SJSA1 (cell line): ENCODE data around the gene PRSS50. TPM values are rescaled to one million over a fixed set of nuclear protein-coding genes. Genes with fewer than 3 reads are reported as not detected.

ENCODE experiments used
- DNase-seq, 2 experiments: peaks; one replicate each; pipeline ENCODE4 v3.0.0-alpha.2; 2015 to 2020; ENCODE audit warnings: low spot score in 2 of 2, low read depth in 1 of 2
- H3K27ac ChIP-seq: fragments of 250-450 bp; sonication (Bioruptor Pico); 2 replicates; pipeline ENCODE4 v1.5.1; 2020; ENCODE audit warnings: mild to moderate bottlenecking, moderate library complexity
- H3K27me3 ChIP-seq: fragments of 250-450 bp; sonication (Bioruptor Pico); replicated peaks from 2 replicates; pipeline ENCODE4 v1.5.1; 2020; ENCODE audit warnings: mild to moderate bottlenecking, moderate library complexity
- H3K36me3 ChIP-seq: fragments of 250-450 bp; sonication (Bioruptor Pico); 2 replicates; pipeline ENCODE4 v1.5.1; 2020; ENCODE audit warnings: mild to moderate bottlenecking
- H3K4me1 ChIP-seq: fragments of 250-450 bp; sonication (Bioruptor Pico); replicated peaks from 2 replicates; pipeline ENCODE4 v1.6.1; 2021; ENCODE audit warnings: mild to moderate bottlenecking
- H3K4me3 ChIP-seq: fragments of 250-450 bp; sonication (Bioruptor Pico); 2 replicates; pipeline ENCODE4 v1.5.1; 2020; ENCODE audit warnings: mild to moderate bottlenecking
- H3K9me3 ChIP-seq: fragments of 250-450 bp; sonication (Bioruptor Pico); replicated peaks from 2 replicates; pipeline ENCODE4 v1.5.1; 2020; ENCODE audit warnings: mild to moderate bottlenecking
- total RNA-seq: library from RNA; depleted of rRNA; stranded (reverse); fragments of >200 nt; shearing (Covaris generic); gene quantifications from 2 replicates; pipeline ENCODE4 v1.2.3, GENCODE V29; 2014

The PRSS50 gene
- total RNA-seq, 1 experiment from 2014 or later: not detected

DNA sequence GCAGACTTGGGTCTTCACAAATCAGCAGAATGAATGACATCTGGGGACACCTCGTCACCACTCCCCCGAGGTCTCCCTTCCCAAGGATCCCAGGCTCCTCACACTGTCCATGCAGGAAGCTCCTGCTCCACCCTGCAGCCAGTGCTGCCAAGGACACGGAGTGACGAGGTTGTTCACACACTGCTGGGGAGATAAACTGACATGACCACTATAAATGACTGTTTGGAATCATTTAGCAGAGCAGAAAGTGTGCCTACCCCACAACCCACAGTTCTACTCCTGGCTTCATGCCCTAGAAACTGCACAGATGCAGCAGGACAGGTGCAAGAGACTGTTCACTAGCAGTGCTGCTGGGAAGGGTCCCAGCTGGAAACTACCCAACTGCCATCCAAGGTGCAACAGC, 19.7 kb upstream of the PRSS50 start:
- H3K27ac ChIP-seq: no peak overlapping the region
- H3K4me3 ChIP-seq: no peak overlapping the region
- H3K27me3 ChIP-seq: peaks cover 5% of the 10 kb centered on the region; the same call in 1 of the 2 replicates
- no peaks in the 10 kb centered on the region for H3K36me3 ChIP-seq
- no peaks in the 10 kb centered on the region for H3K4me1 ChIP-seq
- DNase-seq: no peak
- no peaks in the 10 kb centered on the region for H3K9me3 ChIP-seq

DNA sequence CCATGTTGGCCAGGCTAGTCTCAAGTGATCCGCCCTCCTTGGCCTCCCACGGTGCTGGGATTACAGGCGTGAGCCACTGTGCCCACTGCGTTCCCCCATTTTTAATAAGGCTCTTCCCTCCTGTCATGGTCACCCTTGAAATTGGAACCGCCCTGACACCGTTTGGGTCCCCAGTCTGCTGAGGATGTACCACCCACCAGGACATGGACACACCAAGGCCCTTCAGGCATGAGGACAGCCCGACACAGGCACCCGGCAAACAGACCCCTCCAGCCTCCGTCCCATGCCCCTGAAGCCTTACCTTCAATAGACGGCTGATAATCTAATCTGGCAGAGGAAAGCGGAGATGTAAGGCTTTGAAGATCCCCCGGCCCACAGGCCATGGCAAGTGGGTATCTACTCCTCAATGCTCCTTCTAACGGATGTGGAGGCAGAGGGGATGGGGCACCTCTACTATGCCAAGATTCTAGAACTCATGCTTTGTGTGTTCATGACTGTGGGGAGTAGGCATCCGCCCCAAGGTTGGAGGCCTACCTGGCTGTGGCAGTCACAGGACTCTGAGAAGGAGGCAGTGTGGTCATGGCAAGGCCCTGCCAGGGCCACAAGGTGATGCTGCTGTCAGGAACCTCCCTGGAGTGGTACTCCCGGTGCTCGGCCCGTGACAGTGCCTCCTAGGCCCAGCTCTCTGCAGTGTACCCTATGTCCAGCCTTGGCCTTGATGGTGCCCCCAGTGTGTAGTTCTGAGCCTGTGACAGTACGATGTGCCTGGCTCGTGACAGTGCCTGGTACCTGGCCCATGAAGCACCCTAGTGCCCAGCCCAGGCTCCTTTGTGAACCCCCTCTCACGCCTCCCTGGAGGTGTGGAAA, 18.6 kb upstream of the PRSS50 start:
- H3K27ac ChIP-seq: no peak overlapping the region
- H3K4me3 ChIP-seq: no peak overlapping the region
- H3K27me3 ChIP-seq: peaks cover 8% of the 10 kb centered on the region; the same call in 1 of the 2 replicates
- no peak for DNase-seq
- H3K9me3 ChIP-seq: no peaks in the 10 kb centered on the region
- H3K4me1 ChIP-seq: no peaks in the 10 kb centered on the region
- no peaks in the 10 kb centered on the region for H3K36me3 ChIP-seq

DNA sequence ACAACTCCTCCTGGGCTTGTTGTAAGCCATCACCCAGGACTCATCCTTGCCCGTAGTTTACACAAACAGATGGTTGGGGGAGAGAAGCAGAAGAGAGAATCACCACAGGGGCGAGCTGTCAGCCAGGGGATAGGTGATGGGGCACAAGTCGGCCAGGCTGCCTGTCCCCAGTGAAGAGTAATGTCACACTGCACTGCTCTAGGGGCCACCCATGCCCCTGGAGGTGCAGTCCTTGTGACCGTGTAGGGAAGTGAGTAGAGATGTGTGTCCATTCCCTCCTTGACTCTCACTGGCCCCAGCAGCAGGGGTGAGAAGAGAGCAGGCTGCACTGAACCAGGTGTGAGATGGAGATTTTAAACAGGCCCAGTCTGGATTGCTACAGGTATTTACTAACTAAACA, 17.1 kb upstream of the PRSS50 start:
- H3K4me1 ChIP-seq: no peaks in the 10 kb centered on the region
- no peaks in the 10 kb centered on the region for H3K36me3 ChIP-seq
- H3K27ac ChIP-seq: no peak overlapping the region
- no peak overlapping the region for H3K4me3 ChIP-seq
- H3K9me3 ChIP-seq: no peaks in the 10 kb centered on the region
- peaks cover 5% of the 10 kb centered on the region; the same call in 1 of the 2 replicates for H3K27me3 ChIP-seq
- DNase-seq: no peak

DNA sequence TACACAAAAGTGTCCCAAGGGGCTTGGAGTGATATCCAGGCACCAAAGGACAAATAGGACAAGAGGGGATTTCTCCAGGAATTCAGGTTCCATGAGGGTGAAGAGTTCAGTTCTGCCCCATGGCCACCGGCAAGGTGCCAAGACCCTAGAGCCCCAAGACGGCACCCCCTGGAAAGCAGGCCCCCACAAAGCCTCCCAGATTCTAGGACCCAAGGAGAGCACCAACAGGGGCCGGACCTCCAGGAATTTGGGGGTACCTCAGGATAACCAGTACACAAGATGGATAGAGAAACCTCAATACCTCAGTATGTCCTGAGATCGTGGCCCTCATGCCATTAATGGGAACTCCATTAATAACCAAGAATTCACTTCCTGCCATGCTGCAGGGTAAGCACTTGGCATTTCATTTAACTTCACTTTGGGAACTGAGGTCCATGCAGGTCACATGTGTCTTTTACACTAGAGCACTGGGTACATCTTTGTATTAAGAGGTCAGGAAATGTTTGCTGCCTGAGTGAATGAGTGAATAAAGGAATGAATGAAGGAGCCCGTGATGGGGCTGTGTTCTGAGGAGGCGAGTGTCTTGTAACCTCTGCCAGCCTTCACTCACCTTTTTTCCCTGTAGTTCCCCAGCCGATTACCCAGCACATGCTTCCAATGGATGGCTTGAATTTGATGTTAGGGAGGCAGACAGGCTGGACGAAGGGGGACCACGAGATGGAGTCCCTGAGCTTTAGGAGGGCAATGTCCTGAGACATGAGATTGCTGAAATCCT, 15.5 kb upstream of the PRSS50 start:
- Histone ChIP-seq H3K9me3 (no peaks in the 10 kb centered on the region), H3K27ac (no peak overlapping the region), H3K36me3 (no peaks in the 10 kb centered on the region), H3K4me1 (no peaks in the 10 kb centered on the region), H3K4me3 (no peak overlapping the region), H3K27me3 (0 out of 2 replicates have a peak, but pooled peaks cover 4% of the 10 kb centered on the region)
- DNase-seq: no peak

DNA sequence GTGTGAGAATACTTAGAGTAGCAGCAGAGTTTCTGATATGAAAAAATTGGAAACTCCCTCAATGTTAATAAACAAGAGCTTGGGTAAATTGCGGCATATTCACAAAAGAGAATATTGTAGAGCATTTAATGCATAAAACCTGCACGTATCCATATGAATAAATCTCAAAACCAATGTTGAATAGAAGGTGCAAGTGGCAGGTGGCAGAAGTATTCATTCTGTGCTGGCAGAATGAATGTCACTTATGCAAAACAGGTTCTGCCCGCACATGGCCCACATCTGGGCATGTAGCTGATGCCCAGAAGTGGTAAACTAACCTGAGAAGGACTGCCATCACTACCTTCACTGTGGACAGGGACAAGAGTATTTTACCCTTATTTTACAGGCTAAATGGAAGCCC, 14.1 kb upstream of the PRSS50 start:
- H3K4me3 ChIP-seq: no peak overlapping the region
- H3K36me3 ChIP-seq: no peaks in the 10 kb centered on the region
- H3K27ac ChIP-seq: no peak overlapping the region
- DNase-seq: no peak
- H3K9me3 ChIP-seq: no peaks in the 10 kb centered on the region
- 0 out of 2 replicates have a peak, but pooled peaks cover 4% of the 10 kb centered on the region for H3K27me3 ChIP-seq
- H3K4me1 ChIP-seq: no peaks in the 10 kb centered on the region

DNA sequence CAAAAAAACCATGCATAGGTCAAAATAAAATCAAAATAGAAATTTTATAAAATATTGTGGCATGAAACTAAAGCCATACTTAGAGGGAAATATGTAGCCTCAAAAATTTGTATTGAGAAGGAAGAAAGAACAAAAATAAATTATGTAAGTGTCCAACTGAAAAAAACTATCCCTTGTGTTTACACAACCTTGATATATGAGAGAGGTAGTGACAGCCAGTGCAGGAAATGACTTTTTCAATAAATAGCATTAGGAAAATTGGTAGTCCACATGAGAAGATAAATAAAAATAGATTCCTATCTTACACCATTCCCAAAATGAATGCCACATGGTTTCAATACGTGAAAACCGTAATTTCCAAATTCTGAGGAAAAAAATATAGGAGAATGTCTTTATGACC, 13.2 kb upstream of the PRSS50 start:
- no peak for DNase-seq
- Histone ChIP-seq H3K4me1 (peaks cover 5% of the 10 kb centered on the region), H3K9me3 (no peaks in the 10 kb centered on the region; the same call in 1 of the 2 replicates), H3K27me3 (0 out of 2 replicates have a peak, but pooled peaks cover 4% of the 10 kb centered on the region), H3K36me3 (no peaks in the 10 kb centered on the region), H3K4me3 (no peak overlapping the region), H3K27ac (no peak overlapping the region)

DNA sequence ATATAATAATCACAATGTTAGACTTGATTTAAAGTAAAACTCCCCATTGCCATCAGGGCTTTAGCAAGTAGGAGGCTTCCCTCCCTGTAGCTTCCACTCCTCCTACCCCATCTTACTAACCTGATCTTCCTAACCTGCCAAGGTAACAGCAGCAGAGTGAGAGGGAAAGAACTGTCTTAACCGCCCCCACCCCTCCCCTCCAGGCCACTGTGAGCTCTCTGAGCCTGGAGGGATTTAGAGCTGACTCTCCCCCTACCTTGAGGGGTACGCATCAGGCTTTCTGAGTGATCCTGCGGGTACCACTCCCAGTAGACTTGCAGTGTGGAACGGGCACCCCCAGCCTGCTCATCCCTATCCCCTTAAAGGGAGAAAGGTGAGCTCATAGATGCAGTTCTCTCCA, 11.4 kb upstream of the PRSS50 start:
- no peak overlapping the region for H3K4me3 ChIP-seq
- H3K4me1 ChIP-seq: peaks cover 9% of the 10 kb centered on the region
- DNase-seq: no peak
- H3K36me3 ChIP-seq: no peaks in the 10 kb centered on the region
- H3K9me3 ChIP-seq: no peaks in the 10 kb centered on the region; the same call in 1 of the 2 replicates
- H3K27ac ChIP-seq: no peak overlapping the region
- 0 out of 2 replicates have a peak, but pooled peaks cover 4% of the 10 kb centered on the region for H3K27me3 ChIP-seq

DNA sequence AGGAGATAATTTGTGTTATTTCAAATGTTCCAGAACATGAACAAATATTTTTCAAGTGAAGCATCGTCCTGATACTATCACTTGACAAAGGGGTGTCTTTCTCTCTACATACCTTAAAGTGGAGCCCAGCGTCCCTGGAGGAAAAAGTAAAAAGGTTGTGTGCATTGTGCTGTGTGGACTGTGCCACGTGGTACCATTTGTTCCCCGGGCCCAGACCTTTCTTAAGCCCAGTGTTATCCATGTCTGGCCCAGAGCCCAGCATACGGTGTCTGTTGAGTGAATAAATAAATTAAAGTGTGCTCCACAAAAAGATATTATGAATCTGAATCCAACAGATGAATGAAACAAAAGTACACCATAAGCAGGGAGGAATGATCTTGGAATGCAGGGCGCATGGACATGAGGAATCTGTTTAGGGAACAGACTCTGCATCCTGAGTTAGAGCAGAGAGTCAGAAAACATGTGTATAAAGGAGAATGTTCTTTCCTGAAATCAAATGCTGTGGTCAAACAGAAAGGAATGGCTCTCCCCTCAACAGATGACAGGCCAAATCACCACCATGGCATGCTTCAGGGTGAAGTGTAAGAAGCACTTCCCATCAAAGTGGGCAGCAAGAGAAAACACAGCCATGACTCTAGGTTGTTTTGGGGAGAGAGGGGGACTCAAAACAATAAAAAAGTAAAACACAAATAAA, 8.1 kb upstream of the PRSS50 start:
- peak in 1 of 2 experiments; percentile 5 for DNase-seq
- Histone ChIP-seq H3K27me3 (no peaks in the 10 kb centered on the region), H3K4me3 (no peak overlapping the region), H3K9me3 (no peaks in the 10 kb centered on the region; the same call in 1 of the 2 replicates), H3K4me1 (peaks cover 9% of the 10 kb centered on the region), H3K36me3 (no peaks in the 10 kb centered on the region), H3K27ac (no peak overlapping the region)

DNA sequence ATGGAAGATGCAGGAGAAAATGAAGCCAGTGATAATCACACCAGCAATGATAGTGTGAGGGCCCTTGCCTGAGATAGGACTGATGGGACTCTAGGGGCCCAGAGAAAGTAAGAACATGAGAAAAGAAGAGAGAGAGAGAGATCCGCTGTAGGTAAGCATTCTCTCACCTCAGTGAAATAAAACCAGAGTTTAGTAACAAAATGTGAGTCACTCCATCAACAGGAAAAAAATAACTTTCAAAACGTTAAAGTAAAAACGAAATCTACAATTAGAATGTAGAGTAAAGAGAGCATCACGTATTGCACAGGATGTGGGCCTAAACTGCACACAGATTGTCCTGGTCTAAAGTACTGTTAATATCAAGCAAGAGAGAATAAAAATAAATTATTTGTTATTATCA, 6.8 kb upstream of the PRSS50 start:
- H3K36me3 ChIP-seq: no peaks in the 10 kb centered on the region
- H3K4me1 ChIP-seq: peaks cover 9% of the 10 kb centered on the region
- H3K27me3 ChIP-seq: no peaks in the 10 kb centered on the region
- no peak overlapping the region for H3K27ac ChIP-seq
- H3K9me3 ChIP-seq: no peaks in the 10 kb centered on the region; the same call in 1 of the 2 replicates
- no peak overlapping the region for H3K4me3 ChIP-seq
- no peak for DNase-seq

DNA sequence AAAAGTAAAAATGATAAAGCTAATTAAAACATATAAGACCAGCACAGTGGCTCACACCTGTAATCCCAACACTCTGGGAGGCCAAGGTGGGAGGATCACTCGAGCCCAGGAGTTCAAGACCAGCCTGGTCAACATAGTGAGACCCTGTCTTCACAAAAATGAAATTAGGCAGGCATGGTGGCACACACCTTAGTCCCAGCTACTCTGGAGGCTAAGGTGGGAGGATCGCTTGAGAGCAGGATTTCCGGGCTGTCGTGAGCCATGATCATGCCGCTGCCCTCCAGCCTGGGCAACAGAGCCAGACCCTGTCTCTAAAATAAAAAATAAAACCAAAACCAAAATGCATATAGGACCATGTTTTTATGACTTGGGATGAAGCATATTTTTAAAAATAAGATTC, 4.8 kb upstream of the PRSS50 start:
- H3K4me3 ChIP-seq: no peak overlapping the region
- DNase-seq: no peak
- H3K27ac ChIP-seq: no peak overlapping the region

DNA sequence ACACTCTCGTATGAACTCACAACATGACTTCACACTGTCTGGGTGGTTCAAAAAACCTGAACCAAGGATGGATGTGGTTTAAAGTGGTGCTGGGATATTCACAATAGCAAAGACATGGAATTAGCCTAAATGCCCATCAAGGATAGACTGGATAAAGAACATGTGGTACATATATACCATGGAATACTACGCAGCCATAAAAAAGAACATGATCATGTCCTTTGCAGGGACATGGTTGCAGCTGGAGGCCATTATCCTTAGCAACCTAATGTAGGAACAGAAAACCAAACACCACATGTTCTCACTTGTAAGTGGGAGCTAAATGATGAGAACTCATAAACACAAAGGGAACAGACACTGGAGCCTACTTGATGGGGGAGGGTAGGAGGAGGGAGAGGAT, 3.3 kb upstream of the PRSS50 start:
- Histone ChIP-seq H3K36me3 (no peaks in the 10 kb centered on the region), H3K4me1 (peaks cover 5% of the 10 kb centered on the region), H3K9me3 (no peaks in the 10 kb centered on the region; the same call in 1 of the 2 replicates), H3K4me3 (no peak overlapping the region), H3K27ac (no peak overlapping the region), H3K27me3 (no peaks in the 10 kb centered on the region)
- DNase-seq: no peak

More for the DNA sequence above, 4.8 kb upstream of the PRSS50 start:
- Histone ChIP-seq H3K36me3 (no peaks in the 10 kb centered on the region), H3K4me1 (peaks cover 9% of the 10 kb centered on the region), H3K27me3 (no peaks in the 10 kb centered on the region), H3K9me3 (no peaks in the 10 kb centered on the region; the same call in 1 of the 2 replicates)

DNA sequence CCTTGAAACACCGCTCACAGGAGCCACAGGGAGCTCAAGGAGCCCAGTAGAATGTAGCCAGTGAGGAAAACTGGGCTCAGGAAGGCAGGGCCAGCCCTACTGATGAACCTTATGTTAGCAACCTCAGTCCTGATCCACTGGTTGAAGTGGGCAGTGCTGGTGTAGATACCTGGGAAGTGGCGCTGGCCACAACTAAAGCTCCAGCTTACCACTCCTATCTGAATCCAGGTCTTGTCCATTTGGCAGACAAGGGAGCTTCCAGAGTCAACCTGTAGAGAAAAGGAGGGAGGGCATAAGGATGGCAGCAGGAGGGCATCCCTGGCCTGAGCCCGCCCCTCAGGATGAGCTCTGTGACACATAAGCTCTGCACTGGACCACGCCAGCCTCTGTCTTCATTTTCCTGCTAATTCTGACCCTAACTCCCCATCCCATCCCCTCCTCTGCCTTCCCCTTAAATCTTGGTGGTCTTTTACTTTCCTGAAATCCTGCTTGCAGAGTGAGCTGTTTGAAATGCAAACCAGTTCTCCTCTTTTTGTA, 2.1 kb upstream of the PRSS50 start:
- Histone ChIP-seq H3K36me3 (no peaks in the 10 kb centered on the region), H3K27ac (no peak overlapping the region), H3K9me3 (no peaks in the 10 kb centered on the region), H3K4me3 (no peak overlapping the region), H3K4me1 (no peaks in the 10 kb centered on the region), H3K27me3 (no peaks in the 10 kb centered on the region)
- DNase-seq: peak in 1 of 2 experiments; percentile 17

DNA sequence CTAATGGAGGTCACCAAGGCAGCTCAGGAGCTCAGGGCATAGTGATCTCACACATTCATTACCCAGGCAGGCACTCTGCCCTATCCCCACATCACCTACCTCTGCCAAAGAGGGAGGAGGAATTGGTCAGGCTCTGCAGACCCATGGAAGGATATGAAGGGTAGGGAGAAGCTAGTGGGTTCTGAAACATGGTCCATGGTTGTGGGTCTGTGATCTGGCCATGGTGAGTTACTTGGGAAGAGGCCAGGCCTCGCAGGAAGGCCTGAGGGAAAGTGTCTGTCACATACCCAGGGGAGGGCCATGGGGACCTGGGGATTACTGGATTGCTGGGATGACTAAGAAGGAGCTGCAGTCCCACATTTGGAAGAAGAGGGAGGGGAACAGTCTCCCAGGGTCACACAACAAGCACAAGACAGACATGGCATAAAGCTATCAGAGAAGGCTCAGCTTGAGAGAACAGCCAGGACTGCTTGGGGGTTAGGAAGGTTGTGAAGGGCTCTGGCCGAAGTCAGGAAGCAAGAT, 1.4 kb upstream of the PRSS50 start:
- H3K4me3 ChIP-seq: no peak overlapping the region
- no peaks in the 10 kb centered on the region for H3K4me1 ChIP-seq
- no peaks in the 10 kb centered on the region for H3K27me3 ChIP-seq
- H3K9me3 ChIP-seq: no peaks in the 10 kb centered on the region
- no peak overlapping the region for H3K27ac ChIP-seq
- H3K36me3 ChIP-seq: no peaks in the 10 kb centered on the region
- DNase-seq: no peak
